HG03460 (cell line): ENCODE data around the gene KIF5C.
A peak's percentile ranks its signal among the peaks of the same experiment; 100 is the strongest.
"Not testable (repeated sequence)": the region's sequence is repeated elsewhere in the genome, so short reads cannot be mapped to it uniquely, and the experiment has no call there.

Experiments
- ATAC-seq: cut with Tn5 transposase; IDR thresholded peaks from one replicate; pipeline ENCODE4 v1.9.1; 2021; ENCODE audit not compliant: unreplicated experiment

Gene KIF5C

GRCh38 chr2:148963461-148963860 is 88.4 kb downstream of the KIF5C start:
- ATAC-seq, result no peak

DNA sequence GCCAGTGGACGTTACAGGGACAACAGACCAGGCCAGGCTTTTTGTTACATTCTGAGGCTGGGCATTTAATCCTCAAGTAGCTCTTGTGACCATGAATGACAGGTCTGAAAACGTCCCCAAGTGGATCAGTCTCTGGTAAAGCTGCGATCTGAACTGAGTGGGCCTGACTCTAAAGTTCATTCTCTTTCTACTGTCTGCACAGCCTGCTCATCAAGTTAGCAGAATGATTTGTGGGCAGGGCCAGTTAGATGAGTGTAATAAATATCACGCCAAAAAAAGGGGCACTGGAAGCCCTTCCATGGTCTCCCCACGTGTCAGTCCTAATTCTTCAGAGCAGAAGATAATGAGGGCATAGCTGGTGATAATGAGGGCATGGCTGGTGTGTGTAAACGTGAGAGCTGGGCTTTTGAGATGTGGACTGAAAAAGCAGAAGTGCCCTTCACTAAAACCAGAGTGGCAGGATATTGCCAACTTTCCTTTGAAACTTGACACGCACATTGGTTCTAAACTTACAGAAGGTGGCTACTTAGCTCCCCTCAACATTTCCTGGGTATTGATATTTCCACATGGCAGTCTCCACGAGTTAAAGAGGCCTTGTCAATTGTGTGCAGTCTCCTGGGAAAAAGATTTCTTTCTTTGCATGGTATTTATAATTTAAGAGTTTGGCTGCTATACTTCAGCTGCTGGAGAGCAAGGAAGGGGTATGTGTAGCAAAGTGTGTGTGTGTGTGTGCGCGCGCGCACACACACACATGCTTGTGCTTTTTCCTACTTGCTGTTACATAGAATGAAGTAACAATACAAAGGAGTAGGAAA is 90.8 kb downstream of the KIF5C start:
- ATAC-seq, result no peak

GRCh38 chr2:148966438-148966758 is 91.4 kb downstream of the KIF5C start:
- no peak for ATAC-seq

DNA sequence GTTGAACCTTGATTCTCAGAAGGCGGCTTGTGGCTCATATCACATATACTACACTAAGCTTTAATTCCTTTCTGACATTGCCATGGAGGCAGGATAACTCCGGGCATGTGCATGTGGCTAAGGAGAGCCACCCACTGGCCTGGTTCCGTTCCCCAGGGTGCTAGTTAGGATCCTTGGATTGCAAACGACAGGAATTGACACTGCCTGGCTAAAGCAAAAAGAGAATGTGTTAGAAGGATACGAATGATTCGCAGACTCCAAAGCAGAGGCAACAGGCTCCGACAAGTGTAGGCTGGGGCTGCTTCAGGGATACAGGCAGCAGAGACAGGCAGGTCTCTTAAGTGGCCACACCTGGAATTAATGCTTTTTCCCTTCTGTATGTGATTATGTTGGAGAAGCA is 92.0 kb downstream of the KIF5C start:
- no peak for ATAC-seq

DNA sequence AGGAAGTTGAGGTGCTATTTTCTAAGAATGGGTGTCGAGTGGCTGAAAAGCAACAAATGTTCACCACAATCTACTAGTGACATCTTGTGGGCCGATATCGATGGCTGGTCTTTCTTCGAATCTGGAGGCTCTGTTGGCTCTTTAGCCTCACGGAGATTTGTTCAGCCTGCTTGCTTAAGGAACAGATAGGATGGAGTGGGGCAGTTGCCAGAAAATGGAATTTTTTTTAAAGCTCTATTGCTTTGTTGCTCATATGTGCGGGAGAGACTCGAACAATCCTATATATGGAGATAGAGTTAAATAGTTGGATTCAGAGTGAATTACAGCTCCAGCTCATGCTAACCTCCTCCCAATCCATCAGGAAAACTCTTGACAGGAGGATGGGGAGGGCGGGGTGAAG is 92.6 kb downstream of the KIF5C start:
- no peak for ATAC-seq

DNA sequence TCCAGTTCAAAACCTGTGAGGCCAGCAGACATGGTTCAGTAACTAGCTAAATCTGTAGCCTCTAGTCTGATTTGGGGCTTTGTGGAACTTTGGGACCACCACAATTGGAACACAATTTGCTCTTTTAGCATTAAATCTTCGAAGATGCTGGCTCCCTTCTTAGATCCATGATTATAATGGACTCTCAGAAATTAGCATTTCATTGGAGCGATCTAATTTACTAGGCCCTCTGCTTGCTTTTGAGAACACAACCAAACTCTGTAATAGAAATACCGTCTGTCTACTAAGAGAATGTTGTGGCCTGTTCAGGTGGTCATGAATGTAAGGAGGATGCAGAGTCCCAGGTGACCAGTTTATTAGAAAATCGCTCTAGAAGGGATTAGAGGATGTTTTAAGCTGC is 93.3 kb downstream of the KIF5C start:
- ATAC-seq, result no peak

DNA sequence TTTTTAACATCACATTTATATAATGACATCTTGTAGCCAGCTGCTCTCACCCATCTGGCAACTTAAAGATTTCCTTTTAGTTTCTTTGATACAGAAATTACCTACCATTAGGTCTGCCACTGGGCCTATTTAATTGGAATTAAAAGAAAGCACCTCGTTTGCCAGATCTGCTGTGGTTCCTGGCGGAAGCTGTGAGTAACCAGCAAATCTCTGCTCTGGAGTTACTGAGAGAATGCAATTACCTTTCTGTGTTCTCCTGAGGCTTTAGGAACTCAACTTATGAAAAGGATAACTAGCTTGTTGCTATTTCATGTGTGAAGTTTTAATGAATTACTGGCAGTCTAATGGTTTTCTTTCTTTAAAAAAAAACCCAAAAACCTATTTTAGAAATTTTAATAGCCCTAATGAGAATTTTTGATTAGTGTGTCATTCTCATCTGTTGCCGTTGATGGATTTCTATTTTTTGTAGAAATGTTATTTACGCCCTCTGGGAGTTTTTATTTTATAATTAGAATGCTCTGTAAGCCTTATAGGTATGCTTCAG is 93.8 kb downstream of the KIF5C start:
- no peak for ATAC-seq

DNA sequence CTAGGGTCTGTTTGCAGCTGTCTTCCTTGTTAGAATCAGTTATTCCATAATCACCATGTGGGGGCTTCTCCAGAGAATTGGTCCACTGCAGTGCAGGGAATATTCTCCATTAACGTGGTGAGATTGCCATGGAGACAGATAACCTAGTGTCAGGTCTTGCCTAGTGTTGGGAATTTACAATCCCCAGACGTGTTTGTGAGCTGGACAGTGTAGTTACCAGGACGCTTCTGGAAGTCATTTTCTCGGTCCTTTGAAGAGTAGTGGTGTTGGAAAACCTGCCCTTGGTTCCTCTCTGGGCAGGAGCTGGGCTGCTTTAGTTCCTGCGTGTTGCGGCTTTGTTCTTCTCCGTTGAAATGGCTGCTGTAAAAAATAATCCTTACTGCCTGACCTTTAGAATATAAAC is 94.6 kb downstream of the KIF5C start:
- no peak for ATAC-seq

DNA sequence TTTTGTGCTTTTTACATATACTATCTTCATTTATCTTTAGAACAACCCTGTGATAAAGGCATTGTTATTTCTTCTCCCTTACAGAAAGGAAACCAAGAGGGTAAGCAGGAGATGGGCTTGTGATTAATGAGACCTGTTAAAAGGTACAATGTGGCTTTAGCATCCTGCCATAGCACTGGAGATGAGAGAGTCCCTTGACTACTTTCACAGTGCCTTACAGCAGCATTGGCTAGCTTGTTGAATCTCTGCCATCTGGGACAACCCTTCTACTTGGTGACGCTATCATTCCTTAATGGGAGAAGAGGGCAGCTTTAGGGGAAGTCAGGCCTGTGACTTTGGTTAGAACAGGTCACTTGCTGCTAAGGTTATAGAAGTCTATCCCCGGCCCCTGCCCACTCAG is 95.4 kb downstream of the KIF5C start:
- ATAC-seq, result no peak

- peak; percentile 73 for ATAC-seq
Observed at GRCh38 chr2:148971547-148971946, 96.5 kb downstream of the KIF5C start.

DNA sequence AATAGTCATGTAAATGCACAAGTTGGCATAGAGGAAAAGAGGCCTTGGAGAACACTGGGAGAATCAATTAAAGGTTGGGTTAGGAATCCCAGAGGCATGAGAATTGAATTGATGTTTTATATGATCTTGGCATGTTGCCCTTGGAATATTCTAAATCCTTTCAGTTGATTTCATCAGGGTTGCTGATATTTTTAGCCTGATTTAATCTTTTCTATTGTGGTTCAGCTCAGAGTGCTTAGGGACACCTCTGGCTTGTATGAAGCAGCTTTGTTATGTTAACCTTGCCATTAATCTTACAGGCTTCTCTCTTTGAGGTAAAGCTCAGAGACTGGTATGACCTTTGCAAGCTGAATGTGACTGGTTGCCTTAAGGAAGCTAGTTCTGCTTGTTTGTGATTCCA is 99.1 kb downstream of the KIF5C start:
- ATAC-seq, result no peak

GRCh38 chr2:148978026-148978685 is 103.1 kb downstream of the KIF5C start:
- no peak for ATAC-seq

DNA sequence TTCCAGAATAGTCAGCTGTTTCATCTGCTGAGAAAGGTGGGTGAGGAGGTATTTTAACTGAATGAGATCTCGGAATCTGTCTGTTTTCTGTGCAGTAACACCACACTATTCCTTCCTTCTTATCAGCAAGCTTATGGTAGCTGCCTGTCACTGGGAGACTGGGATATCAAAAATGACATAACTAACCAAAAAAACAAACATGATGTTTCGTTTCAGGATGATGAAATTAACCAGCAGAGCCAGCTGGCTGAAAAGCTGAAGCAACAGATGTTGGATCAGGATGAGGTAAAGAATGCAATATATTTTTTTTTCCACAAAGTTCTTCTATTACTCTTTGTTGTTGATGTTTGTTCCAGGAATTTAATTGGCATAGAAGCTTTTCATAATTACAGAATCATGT is 103.7 kb downstream of the KIF5C start:
- ATAC-seq, result no peak

- ATAC-seq, result no peak
Observed at GRCh38 chr2:148979164-148979918, 104.3 kb downstream of the KIF5C start.

GRCh38 chr2:148979919-148980277 is 104.9 kb downstream of the KIF5C start:
- ATAC-seq, result no peak

GRCh38 chr2:148980496-148980895 is 105.5 kb downstream of the KIF5C start:
- ATAC-seq, result not testable (repeated sequence)

GRCh38 chr2:148981324-148981723 is 106.3 kb downstream of the KIF5C start:
- ATAC-seq, result no peak

DNA sequence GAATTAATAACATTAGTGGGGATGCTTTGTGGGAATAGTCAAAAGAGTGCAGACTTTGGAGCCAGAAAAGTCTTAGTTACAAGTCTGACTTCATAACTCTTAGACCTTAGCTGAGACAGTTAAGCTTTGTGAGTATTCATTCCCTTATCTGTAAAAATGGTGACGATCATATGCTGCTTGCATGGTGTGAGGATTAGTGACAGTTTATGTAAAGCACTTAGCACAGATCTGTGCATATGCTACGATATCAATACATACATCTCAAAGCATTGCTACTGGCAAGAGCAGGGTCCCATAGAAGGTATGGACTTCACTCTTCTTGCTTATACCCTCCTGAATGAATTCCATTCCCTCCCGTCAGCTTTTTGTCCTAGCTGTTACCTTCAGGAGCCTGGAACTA is 106.8 kb downstream of the KIF5C start:
- no peak for ATAC-seq

DNA sequence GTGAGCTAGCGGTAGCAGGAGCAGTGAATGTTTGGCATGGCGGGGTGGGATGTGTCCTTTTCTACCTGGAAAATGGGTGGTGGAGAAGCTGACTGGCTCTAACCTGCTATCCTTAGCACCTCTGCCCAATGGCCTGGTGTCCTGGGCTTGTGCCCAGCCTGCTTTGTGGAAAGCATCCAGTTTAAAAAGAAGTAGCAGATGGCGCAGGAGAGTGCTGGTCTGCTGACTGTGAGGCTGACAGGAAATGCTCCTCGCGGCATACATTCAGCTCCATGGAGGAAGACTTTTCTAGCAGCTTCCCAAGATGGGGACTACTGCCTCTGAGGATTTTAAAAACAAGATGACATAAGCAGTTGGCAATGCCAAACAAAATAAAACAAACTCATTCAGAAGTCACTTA is 107.3 kb downstream of the KIF5C start:
- no peak for ATAC-seq

- no peak for ATAC-seq
Observed at GRCh38 chr2:148983896-148984295, 108.9 kb downstream of the KIF5C start.

GRCh38 chr2:148984449-148984848 is 109.4 kb downstream of the KIF5C start:
- no peak for ATAC-seq

- no peak for ATAC-seq
Observed at GRCh38 chr2:148987286-148987685, 112.3 kb downstream of the KIF5C start.
